ENCODE data around the gene FASTKD3. TPM values are rescaled to one million over a fixed set of nuclear protein-coding genes. Genes with fewer than 3 reads are reported as not detected.
A peak's percentile ranks its signal among the peaks of the same experiment; 100 is the strongest.

The FASTKD3 gene
- total and polyA plus RNA-seq, 10 of the 15 experiments (the other 5 are each of a cell fraction or from before 2014, with no cell fraction given), result 12.1 to 59.6 (median 25.3) TPM

GRCh38 chr5:7825630-7826029 is 43.2 kb downstream of the FASTKD3 start (continued):
- no peak for TF ChIP-seq ATF3 (IDR thresholded peaks at IDR 0.05; ENCODE audit: borderline replicate concordance, extremely low read depth, low read depth, low read length)
- TF ChIP-seq JUNB (IDR thresholded peaks at IDR 0.05), result no peak

- peaks cover 0 to 1% of the 10 kb centered on the region in 2 experiments; a peak in 2 of 4 replicates for H3K27me3 ChIP-seq (replicated peaks in 1 of 2; ENCODE audit: control insufficient read depth in 2 of 2, insufficient read depth in 2 of 2, low read length in 1 of 2)
- in situ Hi-C loops (cut with MboI) (no loop called here), intact Hi-C loops (cut with micrococcal nuclease; ENCODE audit: unreplicated experiment) (no loop called here)
- TF ChIP-seq ATF2 (IDR thresholded peaks at IDR 0.05; ENCODE audit: low read length), result no peak
- TF ChIP-seq NR2C2 (IDR thresholded peaks at IDR 0.05; ENCODE audit: borderline replicate concordance, control insufficient read depth, insufficient read length, low read depth), result no peak
- TF ChIP-seq STAT3 (IDR thresholded peaks at IDR 0.05; ENCODE audit: low read depth, low read length), result no peak
- no peak for TF ChIP-seq HDAC2 (IDR thresholded peaks at IDR 0.05)
- no peak for TF ChIP-seq POLR2AphosphoS2 (IDR thresholded peaks at IDR 0.05; ENCODE audit: low read depth, low read length)
- TF ChIP-seq EZH2 (IDR thresholded peaks at IDR 0.05; ENCODE audit: borderline replicate concordance, control insufficient read depth, low read depth, low read length), result no peak
- TF ChIP-seq CREM (IDR thresholded peaks at IDR 0.05; ENCODE audit: low read depth), result no peak
- TF ChIP-seq, protein P1, sequence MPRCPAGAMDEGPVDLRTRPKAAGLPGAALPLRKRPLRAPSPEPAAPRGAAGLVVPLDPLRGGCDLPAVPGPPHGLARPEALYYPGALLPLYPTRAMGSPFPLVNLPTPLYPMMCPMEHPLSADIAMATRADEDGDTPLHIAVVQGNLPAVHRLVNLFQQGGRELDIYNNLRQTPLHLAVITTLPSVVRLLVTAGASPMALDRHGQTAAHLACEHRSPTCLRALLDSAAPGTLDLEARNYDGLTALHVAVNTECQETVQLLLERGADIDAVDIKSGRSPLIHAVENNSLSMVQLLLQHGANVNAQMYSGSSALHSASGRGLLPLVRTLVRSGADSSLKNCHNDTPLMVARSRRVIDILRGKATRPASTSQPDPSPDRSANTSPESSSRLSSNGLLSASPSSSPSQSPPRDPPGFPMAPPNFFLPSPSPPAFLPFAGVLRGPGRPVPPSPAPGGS (IDR thresholded peaks at IDR 0.05; ENCODE audit: borderline replicate concordance, insufficient read depth, low read depth, low read length, poor library complexity, severe bottlenecking), result peak; percentile 61
- TF ChIP-seq, protein P2, sequence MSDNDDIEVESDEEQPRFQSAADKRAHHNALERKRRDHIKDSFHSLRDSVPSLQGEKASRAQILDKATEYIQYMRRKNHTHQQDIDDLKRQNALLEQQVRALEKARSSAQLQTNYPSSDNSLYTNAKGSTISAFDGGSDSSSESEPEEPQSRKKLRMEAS (IDR thresholded peaks at IDR 0.05; ENCODE audit: low read depth, low read length), result no peak
- no peaks in the 10 kb centered on the region for H3K79me2 ChIP-seq (ENCODE audit: control insufficient read depth, insufficient read depth, low read length)
- H3K36me3 ChIP-seq (ENCODE audit: control insufficient read depth in 2 of 2, insufficient read depth in 2 of 2, low read length in 1 of 2), result no peaks in the 10 kb centered on the region
- no peak overlapping the region for H2AFZ ChIP-seq (ENCODE audit: control insufficient read depth, low read depth, low read length)
- ChIA-PET RAD21 (ENCODE audit: unreplicated experiment) (no interaction called here), SMC1A (ENCODE audit: uncharacterized antibody, unreplicated experiment) (no interaction called here), POLR2A (no interaction called here), CTCF (no interaction called here)
- H3K27ac ChIP-seq (ENCODE audit: control insufficient read depth, insufficient read depth), result no peak overlapping the region
- H4K20me1 ChIP-seq (ENCODE audit: control insufficient read depth, insufficient read depth), result no peaks in the 10 kb centered on the region
- H3K9me3 ChIP-seq (replicated peaks; ENCODE audit: control insufficient read depth, insufficient read depth, low read length), result no peaks in the 10 kb centered on the region
- FAIRE-seq (no peak), ATAC-seq (no peak), DNase-seq (ENCODE audit: low read depth, low spot score) (no peak)
- 38% methylated on average over 18 of the region's 18 CpGs for WGBS (ENCODE audit: insufficient coverage, insufficient replicate concordance, low lambda C conversion rate, missing lambda C conversion rate)
- no peak overlapping the region for H3K4me2 ChIP-seq (ENCODE audit: control insufficient read depth, insufficient read depth)
- H3K4me3 ChIP-seq, result no peak overlapping the region
- H3K9ac ChIP-seq (ENCODE audit: control insufficient read depth, insufficient read depth, low read length), result no peak overlapping the region
- H3K4me1 ChIP-seq (ENCODE audit: control insufficient read depth, insufficient read depth, low read length), result no peaks in the 10 kb centered on the region
- BruUV-seq (replicated peaks), result no TSS peak
Observed at GRCh38 chr5:7824995-7825394, 43.8 kb downstream of the FASTKD3 start.
